Stimulated activated CD8-positive, alpha-beta memory T cell treated with anti-CD3 and anti-CD28 coated beads, Interleukin-2, amount 100 ng/mL, for 48 hours (primary cell): ENCODE results near the gene HOXA4.
A peak's percentile ranks its signal among the peaks of the same experiment; 100 is the strongest.

Experiments used
- DNase-seq, 2 donors: peaks; one replicate each; pipeline ENCODE4 v3.0.0-alpha.2; 2020; ENCODE audit warnings: low read depth in 2 of 2

The HOXA4 gene

GRCh38 chr7:27106181-27106900 is 24.2 kb downstream of the HOXA4 start:
- DNase-seq = no peak

- DNase-seq = no peak
Measured at GRCh38 chr7:27105301-27106031, 25.1 kb downstream of the HOXA4 start.

GRCh38 chr7:27104341-27105058 is 26.1 kb downstream of the HOXA4 start:
- DNase-seq = no peak

GRCh38 chr7:27103489-27104226 is 26.9 kb downstream of the HOXA4 start:
- no peak for DNase-seq

- DNase-seq = no peak
Measured at GRCh38 chr7:27102581-27103442, 27.7 kb downstream of the HOXA4 start, which contains the start of gene HOXA2. Gene HOXA2, minus strand, starts transcription at chr7:27102683. Its CDS starts 183 bp downstream, at chr7:27102500.

GRCh38 chr7:27101957-27102580 is 28.5 kb downstream of the HOXA4 start:
- DNase-seq = no peak

- DNase-seq = no peak
Measured at GRCh38 chr7:27101171-27101956, 29.2 kb downstream of the HOXA4 start.

GRCh38 chr7:27100694-27101170 is 29.8 kb downstream of the HOXA4 start:
- no peak for DNase-seq

- DNase-seq = no peak
Measured at GRCh38 chr7:27099453-27100370, 30.8 kb downstream of the HOXA4 start.

- no peak for DNase-seq
Measured at GRCh38 chr7:27098578-27099451, 31.7 kb downstream of the HOXA4 start.

- no peak for DNase-seq
Measured at GRCh38 chr7:27097686-27098577, 32.6 kb downstream of the HOXA4 start.

- DNase-seq = no peak
Measured at GRCh38 chr7:27096768-27097514, 33.6 kb downstream of the HOXA4 start.

GRCh38 chr7:27095897-27096767 is 34.4 kb downstream of the HOXA4 start, which contains the start of gene HOXA1:
Gene HOXA1, minus strand, starts transcription at chr7:27096000. Its CDS starts 88 bp downstream, at chr7:27095912.
- DNase-seq = peak; percentile 57 to 59
